HG02798 (cell line): ENCODE data around the gene DEFB124.
"Not testable (repeated sequence)": the region's sequence is repeated elsewhere in the genome, so short reads cannot be mapped to it uniquely, and the experiment has no call there.

ENCODE experiments used
- ATAC-seq: cut with Tn5 transposase; IDR thresholded peaks from one replicate; pipeline ENCODE4 v1.9.1; 2021; ENCODE audit warnings: mild to moderate bottlenecking; ENCODE audit not compliant: unreplicated experiment, poor library complexity

DEFB124 gene

DNA sequence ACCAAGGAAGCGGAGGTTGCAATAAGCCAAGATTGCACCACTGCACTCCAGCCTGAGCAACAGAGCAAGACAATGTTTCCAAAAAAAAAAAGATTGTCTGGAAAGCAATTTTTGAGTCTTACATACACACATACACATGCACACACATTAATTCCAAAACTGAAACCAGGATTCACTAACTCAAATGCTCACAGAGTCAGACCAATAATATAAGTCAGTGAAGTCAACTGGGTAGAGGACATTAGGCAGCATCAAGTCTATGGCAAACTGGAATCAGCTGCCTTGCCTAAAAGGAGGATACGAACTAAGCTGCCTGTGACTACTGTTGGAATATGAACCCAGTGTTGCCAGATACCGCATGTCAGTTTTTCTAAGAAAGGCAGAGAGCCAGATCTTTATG lies 15.8 kb upstream of the DEFB124 start:
- ATAC-seq = no peak

DNA sequence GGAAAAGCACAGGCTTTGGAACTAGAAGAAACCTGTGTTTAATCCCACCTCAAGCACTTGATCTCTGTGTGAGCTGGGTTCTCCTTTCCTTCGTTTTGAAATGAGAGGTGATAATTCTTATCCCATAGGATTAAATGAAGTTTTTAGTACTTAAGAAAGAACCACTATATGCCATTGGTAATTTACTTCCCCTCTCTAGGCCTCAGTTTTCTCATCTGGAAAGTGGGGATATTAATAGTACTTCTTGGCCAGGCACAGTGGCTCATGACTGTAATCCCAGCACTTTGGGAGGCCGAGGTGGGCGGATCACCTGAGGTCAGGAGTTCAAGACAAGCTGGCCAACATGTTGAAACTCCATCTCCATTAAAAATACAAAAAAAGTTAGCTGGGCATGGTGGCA lies 14.2 kb upstream of the DEFB124 start:
- no peak for ATAC-seq

DNA sequence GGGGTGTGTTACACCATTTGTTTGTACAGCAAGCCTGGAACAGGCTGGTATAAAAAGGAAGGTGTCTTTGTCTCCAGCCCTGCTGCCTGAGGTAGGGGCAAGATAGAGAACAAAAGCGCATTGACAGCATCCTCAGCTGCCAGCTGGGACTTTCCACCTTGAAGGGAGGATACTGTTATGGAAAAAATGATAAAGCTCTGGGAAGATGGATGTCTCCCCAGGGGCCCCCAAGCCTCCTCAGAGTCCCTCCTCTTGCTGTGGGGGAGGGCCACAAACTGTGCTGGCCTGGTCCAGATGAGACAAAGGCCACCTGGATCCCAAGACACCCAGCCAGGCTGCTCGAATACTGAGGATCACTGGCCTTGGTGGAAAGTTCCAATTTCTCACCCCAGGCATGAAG lies 13.2 kb upstream of the DEFB124 start:
- no peak for ATAC-seq

DNA sequence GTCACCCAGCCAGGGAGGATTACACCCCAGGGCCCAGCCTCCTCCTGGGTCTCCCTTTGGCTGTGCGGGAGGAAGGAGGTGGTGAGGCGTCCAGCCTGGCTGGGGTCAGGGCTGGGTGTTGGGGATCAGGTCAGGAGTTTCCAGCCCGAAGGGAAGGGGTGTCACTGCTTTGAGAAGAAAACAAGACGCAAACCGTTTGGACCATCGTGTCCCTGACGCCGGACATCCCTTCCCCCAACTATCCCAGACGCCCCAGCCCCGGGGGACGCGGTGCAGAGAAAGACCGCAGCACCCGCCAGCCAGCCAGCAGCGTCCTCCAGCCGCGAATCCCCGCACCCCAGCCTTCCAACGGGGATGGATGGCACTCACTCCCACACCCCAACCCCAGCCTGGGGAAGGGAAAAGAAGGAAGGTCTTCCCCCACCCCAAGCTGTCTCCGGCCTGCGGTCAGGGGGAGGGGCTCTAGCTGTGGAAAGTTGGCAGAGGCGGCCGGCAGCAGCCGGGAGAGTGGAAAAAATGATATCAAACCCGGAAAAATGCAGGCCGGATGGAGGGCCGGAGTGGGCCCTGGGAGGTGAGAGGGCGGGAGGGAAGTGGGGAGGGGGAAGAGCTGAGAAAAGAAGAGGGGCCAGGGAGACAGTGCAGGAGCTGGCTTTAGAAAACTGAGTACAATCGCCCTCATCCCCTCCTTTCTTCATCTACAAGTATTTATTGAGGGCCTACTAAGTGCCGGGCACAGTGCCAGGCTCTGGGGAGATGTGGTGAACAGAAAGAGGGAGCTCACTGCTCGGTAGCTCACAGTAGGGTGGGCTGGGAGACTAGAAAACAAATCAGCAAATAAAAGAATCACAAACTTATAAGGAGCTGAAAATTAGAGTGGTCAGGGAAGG lies 10.8 kb upstream of the DEFB124 start:
- ATAC-seq = no peak

DNA sequence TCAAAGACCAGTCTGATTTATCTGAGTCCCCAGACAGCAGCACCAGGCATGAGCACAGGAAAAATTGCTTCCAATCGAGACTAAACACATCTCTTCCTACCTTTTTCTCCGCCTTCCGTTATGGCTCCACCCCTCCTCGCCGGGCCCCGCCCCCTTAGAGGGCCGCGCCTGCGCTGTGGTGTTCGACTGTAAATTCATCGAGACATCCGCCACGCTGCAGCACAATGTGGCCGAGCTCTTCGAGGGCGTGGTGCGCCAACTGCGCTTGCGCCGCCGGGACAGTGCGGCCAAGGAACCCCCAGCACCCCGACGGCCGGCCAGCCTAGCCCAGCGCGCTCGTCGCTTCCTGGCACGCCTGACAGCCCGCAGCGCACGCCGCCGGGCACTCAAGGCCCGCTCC lies 9.1 kb upstream of the DEFB124 start:
- no peak for ATAC-seq

DNA sequence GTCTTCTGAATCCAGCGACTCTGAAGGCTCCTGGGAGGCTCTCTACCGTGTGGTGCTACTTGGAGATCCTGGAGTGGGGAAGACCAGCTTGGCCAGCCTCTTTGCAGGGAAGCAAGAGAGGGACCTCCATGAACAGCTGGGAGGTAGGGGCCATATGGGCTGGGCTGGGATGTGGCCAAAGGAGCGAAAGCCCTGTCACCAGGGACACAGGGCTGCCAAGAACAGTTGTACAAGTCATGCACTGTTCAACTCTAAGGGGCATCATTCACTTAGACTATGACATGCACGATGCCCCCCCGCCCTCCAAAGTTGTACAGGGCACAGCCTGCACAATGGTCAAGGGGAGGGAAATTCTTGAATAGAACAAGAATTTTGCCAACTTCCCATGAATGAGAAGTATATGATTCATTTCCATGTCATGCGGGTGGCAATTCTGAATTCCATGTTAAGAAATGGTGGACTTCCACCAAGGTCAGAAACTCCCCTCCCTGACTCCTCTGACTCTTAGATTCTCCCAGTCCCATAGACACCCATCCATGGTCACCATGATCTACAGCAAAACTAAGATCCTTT lies 1.8 kb upstream of the DEFB124 start:
- no peak for ATAC-seq

DNA sequence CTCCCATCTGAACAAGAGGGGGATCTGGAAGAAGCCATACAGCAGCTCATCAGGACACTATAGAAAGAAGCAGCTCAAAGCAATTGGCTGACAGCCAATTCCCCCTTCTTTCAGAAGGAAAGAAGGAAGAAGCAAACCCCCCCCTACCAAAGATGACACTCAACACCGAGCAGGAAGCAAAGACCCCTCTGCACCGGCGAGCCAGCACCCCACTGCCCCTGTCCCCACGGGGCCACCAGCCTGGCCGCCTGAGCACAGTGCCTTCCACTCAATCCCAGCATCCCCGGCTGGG lies 1.3 kb upstream of the DEFB124 start:
- no peak for ATAC-seq

DNA sequence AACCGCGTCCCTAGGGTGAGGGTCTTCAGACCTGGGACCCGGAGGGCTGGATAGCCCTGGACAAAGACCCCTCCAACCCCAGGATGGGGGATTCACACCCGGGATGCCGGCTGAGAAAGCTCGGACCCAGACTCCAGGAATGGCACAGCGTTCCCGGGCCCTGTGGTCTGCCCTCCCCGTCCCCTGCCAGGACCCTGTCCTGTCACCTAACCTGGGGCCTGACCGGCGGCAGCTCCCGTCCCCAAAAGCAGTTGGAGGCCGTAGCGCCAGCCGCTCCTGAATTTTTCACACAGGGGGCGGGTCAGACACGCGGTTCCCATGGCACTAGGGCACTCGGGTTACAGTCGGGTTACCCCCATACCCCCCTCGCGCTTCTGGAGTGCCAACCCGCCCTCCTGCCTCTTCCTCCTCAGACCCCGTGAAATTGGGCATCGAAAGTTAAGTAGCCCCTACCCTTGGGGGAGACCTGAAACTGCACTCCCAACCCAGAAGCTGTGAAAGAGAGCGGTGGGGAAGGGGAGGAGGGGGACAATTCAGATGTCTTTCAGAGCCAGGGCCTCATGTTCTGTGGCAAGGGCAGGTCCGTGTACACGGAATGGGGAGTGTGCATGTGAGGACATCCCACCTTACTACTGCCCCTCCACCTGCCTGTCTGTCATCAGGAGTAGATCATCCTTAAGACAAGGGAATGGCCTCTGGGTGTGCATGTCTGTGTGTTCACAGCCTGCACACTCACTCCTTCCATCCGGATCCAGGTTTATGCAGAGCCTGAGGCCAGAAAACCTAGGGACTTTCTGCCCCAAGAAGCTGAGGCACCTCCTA lies 756 bp upstream of the DEFB124 start:
- no peak for ATAC-seq

DNA sequence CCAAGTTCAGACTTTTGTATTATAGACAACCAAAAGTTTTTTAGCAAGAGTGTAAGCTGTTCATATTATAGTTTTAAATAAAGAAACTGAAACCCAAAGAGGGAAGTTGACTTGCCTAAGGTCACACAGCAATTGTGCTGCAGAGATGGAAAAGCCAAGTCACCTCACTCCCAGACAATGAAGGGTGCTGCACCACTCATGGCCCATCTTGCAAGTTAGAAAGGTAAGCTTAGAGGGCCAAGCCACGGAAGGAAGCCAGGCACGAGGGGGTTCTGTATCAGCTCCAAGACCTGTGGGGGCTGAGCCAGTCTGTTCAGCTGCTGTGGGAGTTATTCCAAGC lies 860 bp downstream of the DEFB124 start:
- peak; percentile 76 for ATAC-seq

DNA sequence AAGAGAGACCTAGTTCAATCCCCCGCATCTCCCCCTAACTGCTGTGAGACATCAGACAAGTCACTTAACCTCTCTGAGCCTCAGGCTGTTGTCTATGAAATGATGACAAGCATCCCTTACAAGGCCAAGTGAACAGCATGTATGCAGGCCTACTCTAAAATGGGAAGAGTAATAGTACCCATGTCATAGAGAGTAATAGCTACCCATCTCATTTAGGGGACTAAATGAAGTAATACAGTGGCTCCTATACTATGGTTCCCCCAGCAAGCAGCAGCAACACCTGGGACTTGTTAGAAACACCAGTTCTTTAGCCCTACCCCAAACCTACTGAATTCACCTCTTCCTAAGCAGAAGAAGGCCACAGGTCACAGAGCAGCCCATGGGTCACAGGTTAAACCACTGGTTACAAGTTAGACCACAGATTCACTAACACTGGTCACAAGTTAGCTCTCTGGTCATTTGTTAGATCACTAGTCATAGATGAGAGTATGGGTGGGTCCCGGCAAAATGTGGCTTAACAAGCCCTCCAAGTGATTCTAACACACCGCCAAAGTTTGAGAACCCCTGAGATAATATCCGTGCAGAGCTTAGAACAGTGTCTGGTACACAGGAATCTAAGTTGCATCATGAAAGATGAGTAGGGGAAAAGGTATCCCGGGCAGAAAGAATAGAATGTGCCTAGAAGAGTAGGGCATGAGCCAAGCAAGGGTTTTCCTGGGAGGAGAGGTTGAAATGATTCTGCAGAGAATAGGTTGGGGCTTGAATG lies 1.4 kb downstream of the DEFB124 start:
- peak; percentile 31 for ATAC-seq

DNA sequence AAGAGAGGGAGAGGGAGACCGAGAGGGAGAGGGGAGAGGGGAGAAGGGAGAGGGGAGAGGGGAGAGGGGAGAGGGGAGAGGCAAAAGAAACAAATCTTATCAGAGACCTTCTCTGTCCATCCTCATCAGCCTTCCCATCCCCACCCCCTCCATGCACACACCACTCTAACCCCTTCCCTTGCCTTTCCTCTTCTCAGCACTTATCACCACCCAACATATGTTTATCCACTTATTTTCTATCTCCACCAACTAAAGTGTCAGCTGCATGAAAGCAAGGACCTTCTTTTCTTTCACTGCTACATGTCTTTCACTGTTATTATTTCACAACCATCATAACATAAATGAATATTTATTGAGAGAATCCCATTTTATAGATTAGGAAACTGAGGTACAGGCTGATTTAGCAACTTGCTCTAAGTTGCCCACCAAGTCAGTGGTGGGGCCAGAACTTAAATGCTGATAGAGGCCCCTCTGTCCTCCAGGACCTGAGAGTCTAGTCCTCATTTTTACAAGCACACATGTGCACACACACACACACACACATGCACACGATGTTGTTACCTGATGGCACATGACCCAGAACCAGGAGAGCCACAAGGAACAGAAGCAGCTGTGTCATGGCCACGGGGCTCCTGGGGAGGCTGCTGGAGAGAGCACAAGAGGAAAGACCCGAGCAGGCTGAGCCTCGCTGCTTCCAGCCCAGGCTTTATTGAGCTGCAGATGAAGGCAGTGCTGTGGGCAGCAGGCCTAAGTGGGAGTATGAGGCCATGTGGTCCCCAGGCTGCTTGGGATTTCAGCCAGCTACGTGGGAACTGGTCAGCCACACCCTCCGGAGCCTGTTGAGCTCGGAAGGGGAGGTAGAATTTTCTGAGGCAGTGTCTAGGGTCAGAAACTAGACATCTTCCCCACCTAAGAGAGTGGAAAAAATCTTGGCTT lies 2.3 kb downstream of the DEFB124 start:
- ATAC-seq = no peak

DNA sequence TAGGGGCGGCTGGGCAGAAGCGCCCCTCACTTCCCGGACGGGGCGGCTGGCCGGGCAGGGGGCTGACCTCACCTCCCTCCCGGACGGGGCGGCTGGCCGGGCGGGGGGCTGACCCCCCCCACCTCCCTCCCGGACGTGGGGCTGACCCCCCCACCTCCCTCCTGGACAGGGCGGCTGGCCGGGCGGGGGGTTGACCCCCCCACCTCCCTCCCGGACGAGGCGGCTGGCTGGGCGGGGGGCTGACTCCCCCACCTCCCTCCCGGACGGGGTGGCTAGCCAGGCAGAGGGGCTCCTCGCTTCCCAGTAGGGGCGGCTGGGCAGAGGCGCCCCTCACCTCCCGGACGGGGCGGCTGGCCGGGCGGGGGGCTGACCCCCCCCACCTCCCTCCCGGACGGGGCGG lies 4.0 kb downstream of the DEFB124 start:
- not testable (repeated sequence) for ATAC-seq

DNA sequence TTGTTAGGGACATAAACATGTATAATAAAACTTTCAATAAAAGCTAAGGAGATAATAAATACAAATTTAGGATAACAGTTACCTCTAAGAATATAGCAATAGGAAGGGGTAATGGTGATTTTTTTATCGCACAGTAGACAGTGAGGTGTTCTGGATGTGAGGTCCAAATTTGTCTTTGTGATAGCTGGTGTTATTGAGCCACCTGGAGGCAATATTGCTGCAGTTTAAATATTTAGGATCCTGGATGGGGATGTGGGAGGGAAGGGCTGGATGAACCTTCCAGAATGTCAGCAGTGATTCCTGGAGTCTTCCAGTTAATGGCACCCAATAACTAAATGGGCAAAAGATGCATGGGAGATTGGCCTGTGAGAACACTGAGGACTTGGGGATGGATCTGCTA lies 20.6 kb downstream of the DEFB124 start:
- ATAC-seq = no peak

DNA sequence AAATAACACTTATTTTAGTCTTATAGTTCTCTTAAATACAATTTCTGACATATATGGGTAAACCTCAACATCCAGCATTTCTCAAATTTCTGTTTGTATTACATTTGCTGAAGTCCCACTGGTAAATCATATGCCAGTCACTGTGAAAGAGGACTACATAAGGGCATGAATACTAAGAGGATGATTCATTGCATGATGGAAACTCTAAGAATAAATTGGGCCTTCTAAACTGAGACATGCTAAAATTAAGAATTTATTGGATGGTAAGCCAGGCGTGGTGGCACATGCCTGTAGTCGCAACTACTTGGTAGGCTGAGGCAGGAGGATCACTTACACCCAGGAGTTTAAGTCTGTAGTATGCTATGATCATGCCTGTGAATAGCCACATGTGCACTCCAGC lies 22.4 kb downstream of the DEFB124 start:
- no peak for ATAC-seq

DNA sequence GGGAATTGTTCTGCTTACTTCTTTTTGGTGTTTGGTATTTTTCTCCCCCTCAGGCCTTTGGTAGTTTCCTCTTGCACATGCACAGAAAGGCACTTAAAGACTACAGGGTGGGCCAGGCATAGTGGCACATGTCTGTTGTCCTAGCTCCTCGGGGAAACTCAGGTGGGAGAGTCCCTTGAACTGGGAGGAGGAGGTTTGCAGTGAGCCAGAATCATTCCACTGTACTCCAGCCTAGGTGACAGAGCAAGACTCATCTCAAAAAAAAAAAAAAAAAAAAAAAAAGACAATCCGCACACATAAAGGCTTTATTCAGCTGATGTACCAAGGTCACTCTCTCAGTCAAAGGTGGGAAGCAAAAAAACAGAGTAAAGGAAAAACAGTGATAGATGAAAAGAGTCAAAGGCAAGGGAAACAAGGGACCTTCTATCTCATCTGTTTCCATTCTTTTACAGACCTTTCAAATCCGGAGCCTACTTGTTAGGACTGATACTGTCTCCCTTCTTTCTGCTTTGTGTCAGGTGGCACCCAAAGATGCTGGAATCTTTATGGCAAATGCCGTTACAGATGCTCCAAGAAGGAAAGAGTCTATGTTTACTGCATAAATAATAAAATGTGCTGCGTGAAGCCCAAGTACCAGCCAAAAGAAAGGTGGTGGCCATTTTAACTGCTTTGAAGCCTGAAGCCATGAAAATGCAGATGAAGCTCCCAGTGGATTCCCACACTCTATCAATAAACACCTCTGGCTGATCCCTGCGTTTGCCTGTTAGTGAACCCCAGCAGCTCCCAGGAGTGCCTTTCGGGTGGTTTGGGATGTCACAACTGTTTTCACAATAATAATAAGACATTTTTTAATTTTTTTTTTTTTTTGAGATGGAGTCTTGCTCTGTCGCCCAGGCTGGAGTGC lies 25.2 kb downstream of the DEFB124 start:
- no peak for ATAC-seq

DNA sequence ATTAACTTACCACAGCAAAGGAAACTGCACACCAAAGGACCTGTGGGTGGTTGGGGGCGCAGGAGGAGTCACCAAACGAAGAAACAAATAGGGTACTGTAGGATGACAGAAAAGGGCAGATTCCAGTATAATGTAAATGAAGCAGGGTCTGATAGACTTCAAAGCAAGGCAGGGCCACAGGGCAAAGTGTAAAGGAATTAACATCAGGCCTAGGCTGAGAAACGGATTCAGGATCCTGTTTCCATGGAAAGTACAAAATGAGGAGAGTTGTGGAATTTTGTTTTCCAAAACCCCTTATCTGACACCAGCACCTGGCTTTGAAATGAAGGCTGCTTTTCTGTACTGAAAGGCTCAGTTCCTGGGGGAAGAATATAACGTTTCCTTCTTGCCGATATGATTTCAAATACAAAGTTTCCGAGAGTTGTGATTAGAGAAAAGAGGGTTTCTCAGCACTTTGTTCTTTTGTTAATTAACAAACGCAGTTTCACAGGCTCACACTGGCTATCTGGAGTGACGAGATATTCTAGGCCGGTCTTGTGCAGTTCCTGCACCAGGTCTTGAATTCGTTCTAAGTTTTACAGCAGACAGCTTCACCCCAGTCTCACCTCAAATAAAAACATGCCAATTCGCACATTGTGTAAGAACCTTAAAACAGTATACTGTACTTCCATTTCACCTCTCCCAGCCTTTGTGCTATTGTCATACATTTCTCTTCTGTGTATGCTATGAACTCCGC lies 28.7 kb downstream of the DEFB124 start:
- ATAC-seq = no peak

DNA sequence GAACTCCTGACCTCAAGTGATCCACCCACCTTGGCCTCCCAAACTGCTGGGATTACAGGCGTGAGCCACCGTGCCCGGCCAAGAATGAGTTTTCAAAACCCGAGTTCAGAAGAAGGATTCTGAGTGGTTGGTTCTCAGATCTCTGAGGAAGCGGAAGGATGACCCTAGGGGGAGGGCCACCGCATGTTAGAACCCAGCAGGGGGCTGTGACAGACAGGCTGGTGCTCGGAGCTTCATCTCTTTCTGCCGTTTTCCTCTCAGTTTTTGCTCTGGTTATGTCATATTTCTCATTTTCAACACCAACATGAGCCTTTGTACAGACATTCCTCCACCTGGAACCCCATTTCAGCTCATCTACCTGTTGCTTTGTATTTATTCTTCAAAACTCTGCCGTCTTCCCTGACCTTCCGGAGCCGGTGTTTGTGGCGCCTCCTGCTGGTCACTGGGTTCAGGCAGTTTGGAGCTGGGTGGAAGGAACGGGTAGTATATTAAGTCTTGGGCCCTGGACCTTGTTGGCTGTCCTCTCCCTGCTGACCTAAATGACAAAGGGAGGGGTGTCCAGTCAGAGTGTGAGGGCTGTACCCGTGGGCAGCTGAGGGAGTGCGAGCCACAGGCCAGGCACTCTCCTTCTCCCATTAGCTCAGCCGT lies 34.8 kb downstream of the DEFB124 start, which contains the start of gene DEFB123:
TSS of gene DEFB123 (plus strand) at position 621 of the 648 bp plus-strand sequence. CDS start 67 bp downstream, outside the sequence.
- no peak for ATAC-seq
